Measurements from ENCODE around the gene DVL3. TPM values are rescaled to one million over a fixed set of nuclear protein-coding genes. Genes with fewer than 3 reads are reported as not detected.

The DVL3 gene
- total and polyA plus RNA-seq, 10 of the 15 experiments (the other 5 are each of a cell fraction or from before 2014, with no cell fraction given), result 2.2 to 39.7 (median 14.5) TPM

DNA sequence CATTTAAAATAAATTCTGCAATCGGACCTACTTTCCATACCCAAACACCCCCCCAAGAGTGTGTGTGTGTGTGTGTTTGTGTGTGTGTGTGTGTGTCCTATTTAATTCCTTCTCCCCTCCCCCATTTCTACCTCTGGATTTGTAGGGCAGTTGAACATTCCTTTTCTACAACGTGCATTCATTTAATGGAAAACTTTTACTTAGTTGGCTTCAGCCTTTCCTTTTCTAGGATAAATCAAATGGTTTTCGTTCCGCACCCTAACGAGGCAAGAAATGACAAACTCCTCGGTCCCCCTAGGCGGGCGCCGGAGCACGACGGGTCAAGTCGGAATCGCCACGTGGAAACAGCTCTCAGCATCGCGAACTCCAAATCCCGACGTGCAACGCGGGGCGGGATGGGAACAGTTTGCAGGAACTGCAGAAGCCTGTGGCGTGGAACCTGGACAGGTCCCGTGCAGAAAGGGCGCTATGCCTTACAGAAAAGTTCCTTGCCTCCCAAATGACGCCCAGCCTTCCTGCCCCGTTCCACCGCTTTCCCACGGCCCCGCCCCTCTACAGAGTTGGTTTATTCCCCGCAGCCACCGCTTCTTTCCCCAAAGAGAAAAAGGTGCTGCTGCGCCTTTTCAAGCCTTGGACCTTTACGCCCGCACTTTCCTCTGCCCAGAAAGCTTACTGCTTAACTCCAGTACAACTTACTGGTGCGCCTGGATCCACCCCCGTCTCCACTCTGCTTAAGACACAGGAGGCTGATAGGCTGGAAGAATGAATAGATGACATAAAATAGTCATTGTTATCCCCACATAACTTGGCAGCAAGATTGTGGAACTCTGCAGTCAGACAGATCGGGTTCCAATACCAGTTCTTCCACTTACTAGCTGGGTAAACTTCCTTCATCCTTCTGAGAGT lies 21.1 kb upstream of the DVL3 start (continued):
- TF ChIP-seq, protein P1, sequence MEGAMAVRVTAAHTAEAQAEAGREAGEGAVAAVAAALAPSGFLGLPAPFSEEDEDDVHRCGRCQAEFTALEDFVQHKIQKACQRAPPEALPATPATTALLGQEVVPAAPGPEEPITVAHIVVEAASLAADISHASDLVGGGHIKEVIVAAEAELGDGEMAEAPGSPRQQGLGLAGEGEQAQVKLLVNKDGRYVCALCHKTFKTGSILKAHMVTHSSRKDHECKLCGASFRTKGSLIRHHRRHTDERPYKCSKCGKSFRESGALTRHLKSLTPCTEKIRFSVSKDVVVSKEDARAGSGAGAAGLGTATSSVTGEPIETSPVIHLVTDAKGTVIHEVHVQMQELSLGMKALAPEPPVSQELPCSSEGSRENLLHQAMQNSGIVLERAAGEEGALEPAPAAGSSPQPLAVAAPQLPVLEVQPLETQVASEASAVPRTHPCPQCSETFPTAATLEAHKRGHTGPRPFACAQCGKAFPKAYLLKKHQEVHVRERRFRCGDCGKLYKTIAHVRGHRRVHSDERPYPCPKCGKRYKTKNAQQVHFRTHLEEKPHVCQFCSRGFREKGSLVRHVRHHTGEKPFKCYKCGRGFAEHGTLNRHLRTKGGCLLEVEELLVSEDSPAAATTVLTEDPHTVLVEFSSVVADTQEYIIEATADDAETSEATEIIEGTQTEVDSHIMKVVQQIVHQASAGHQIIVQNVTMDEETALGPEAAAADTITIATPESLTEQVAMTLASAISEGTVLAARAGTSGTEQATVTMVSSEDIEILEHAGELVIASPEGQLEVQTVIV (IDR thresholded peaks at IDR 0.05; ENCODE audit: borderline replicate concordance, partially characterized antibody), result no peak
- TF ChIP-seq TARDBP (IDR thresholded peaks at IDR 0.05; ENCODE audit: borderline replicate concordance) (no peak), SMAD1 (IDR thresholded peaks at IDR 0.05; ENCODE audit: low read depth, partially characterized antibody) (no peak), BCL11A (IDR thresholded peaks at IDR 0.05; ENCODE audit: low read depth, low read length) (no peak), NBN (IDR thresholded peaks at IDR 0.05) (peak; percentile 32; the same call in 1 of the 2 replicates), BACH1 (IDR thresholded peaks at IDR 0.05; ENCODE audit: borderline replicate concordance) (no peak), NKRF (conservative IDR thresholded peaks at IDR 0.05) (no peak), RAD21 (IDR thresholded peaks at IDR 0.05; ENCODE audit: insufficient read depth, low read depth, low read length) (no peak), RFX5 (IDR thresholded peaks at IDR 0.05; ENCODE audit: low read depth, low read length) (no peak), IKZF2 (IDR thresholded peaks at IDR 0.05) (peak; percentile 39 to 48), CHD1 (IDR thresholded peaks at IDR 0.05; ENCODE audit: low read depth, low read length) (no peak), NFYA (IDR thresholded peaks at IDR 0.05; ENCODE audit: borderline replicate concordance, low read depth, low read length) (no peak), RCOR1 (conservative IDR thresholded peaks at IDR 0.05; ENCODE audit: low read depth, low read length) (no peak), ESRRA (IDR thresholded peaks at IDR 0.05; ENCODE audit: low read length) (no peak), EP300 (IDR thresholded peaks at IDR 0.05; ENCODE audit: borderline replicate concordance in 1 of 2, control insufficient read depth in 1 of 2, low read depth in 2 of 2, low read length in 2 of 2) (no peak), SUZ12 (IDR thresholded peaks at IDR 0.05; ENCODE audit: unreplicated experiment) (no peak)
- TF ChIP-seq, protein P2, sequence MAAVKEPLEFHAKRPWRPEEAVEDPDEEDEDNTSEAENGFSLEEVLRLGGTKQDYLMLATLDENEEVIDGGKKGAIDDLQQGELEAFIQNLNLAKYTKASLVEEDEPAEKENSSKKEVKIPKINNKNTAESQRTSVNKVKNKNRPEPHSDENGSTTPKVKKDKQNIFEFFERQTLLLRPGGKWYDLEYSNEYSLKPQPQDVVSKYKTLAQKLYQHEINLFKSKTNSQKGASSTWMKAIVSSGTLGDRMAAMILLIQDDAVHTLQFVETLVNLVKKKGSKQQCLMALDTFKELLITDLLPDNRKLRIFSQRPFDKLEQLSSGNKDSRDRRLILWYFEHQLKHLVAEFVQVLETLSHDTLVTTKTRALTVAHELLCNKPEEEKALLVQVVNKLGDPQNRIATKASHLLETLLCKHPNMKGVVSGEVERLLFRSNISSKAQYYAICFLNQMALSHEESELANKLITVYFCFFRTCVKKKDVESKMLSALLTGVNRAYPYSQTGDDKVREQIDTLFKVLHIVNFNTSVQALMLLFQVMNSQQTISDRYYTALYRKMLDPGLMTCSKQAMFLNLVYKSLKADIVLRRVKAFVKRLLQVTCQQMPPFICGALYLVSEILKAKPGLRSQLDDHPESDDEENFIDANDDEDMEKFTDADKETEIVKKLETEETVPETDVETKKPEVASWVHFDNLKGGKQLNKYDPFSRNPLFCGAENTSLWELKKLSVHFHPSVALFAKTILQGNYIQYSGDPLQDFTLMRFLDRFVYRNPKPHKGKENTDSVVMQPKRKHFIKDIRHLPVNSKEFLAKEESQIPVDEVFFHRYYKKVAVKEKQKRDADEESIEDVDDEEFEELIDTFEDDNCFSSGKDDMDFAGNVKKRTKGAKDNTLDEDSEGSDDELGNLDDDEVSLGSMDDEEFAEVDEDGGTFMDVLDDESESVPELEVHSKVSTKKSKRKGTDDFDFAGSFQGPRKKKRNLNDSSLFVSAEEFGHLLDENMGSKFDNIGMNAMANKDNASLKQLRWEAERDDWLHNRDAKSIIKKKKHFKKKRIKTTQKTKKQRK (IDR thresholded peaks at IDR 0.05; ENCODE audit: low read depth, low read length), result no peak
- TF ChIP-seq, protein P3, sequence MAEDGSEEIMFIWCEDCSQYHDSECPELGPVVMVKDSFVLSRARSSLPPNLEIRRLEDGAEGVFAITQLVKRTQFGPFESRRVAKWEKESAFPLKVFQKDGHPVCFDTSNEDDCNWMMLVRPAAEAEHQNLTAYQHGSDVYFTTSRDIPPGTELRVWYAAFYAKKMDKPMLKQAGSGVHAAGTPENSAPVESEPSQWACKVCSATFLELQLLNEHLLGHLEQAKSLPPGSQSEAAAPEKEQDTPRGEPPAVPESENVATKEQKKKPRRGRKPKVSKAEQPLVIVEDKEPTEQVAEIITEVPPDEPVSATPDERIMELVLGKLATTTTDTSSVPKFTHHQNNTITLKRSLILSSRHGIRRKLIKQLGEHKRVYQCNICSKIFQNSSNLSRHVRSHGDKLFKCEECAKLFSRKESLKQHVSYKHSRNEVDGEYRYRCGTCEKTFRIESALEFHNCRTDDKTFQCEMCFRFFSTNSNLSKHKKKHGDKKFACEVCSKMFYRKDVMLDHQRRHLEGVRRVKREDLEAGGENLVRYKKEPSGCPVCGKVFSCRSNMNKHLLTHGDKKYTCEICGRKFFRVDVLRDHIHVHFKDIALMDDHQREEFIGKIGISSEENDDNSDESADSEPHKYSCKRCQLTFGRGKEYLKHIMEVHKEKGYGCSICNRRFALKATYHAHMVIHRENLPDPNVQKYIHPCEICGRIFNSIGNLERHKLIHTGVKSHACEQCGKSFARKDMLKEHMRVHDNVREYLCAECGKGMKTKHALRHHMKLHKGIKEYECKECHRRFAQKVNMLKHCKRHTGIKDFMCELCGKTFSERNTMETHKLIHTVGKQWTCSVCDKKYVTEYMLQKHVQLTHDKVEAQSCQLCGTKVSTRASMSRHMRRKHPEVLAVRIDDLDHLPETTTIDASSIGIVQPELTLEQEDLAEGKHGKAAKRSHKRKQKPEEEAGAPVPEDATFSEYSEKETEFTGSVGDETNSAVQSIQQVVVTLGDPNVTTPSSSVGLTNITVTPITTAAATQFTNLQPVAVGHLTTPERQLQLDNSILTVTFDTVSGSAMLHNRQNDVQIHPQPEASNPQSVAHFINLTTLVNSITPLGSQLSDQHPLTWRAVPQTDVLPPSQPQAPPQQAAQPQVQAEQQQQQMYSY (CRISPR knock-in tag; IDR thresholded peaks at IDR 0.05), result no peak
